Activated T-helper 9 cell treated with anti-CD3 and anti-CD28 coated beads, Interleukin-2, amount 50 U/mL, for 16 hours (primary cell): ENCODE measurements around the gene C5orf52.
"Not testable (repeated sequence)": the region's sequence is repeated elsewhere in the genome, so short reads cannot be mapped to it uniquely, and the experiment has no call there.

ENCODE experiments used
- DNase-seq: peaks from one replicate; pipeline ENCODE4 v3.0.0-alpha.2; 2020; ENCODE audit warnings: low read depth

Gene C5orf52

GRCh38 chr5:157679801-157680200 is 8.5 kb downstream of the C5orf52 start:
- no peak for DNase-seq

DNA sequence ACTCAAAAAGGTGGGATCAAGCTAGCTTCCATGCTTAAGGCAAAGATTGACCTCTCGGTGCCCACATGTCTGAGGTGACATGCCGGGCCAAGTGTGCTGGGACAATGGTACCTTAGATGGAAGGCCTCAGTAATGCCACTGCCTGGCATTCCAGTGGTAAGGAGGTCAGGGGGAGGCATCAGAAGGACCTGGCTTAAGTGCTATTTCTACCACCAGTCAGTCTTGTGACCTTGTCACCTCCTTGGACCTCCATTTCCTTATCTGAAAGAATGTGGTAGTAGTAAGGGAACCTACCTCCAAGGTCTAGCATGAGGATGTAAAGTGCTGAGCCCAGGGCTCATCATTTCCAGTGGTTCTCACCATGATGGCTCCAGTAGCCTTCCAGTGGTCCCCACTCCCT is 8.9 kb downstream of the C5orf52 start:
- no peak for DNase-seq

DNA sequence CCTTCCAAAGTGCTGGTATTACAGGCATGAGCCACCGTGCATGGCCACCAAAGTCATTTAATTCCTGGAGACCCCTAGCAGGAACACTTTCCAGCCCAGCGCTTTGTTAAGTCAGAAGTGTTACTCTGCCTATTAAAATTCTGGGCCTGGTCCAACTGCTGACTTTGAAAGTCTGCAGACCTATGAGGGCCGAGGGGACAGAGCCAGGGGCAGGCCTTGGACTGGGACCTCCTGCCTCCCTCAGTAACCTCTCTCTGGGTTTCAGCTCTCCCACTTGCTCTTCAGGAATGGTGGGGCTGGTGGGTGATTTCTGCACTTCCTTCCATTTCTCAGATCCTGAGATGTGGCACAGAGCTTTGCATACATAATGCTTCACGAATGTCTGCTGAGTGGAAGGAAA is 9.7 kb downstream of the C5orf52 start:
- DNase-seq, result no peak

DNA sequence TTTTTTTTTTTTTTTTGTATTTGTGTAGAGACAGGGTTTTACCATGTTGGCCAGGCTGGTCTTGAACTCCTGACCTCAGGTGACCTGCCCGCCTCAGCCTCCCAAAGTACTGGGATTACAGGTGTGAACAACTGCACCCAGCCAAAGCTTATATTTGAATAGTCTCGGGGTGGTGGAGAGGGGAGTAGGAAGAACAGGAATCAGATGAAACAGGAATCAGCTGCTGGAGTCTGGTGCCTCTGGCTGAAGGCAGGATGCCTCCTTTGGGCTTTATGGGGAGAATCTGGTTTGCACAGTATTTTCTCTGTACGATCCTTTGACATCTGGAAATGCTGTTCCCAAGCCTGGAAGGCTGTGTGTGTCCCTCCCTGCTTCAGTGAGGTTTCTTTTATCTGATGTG is 10.9 kb downstream of the C5orf52 start:
- DNase-seq, result no peak

DNA sequence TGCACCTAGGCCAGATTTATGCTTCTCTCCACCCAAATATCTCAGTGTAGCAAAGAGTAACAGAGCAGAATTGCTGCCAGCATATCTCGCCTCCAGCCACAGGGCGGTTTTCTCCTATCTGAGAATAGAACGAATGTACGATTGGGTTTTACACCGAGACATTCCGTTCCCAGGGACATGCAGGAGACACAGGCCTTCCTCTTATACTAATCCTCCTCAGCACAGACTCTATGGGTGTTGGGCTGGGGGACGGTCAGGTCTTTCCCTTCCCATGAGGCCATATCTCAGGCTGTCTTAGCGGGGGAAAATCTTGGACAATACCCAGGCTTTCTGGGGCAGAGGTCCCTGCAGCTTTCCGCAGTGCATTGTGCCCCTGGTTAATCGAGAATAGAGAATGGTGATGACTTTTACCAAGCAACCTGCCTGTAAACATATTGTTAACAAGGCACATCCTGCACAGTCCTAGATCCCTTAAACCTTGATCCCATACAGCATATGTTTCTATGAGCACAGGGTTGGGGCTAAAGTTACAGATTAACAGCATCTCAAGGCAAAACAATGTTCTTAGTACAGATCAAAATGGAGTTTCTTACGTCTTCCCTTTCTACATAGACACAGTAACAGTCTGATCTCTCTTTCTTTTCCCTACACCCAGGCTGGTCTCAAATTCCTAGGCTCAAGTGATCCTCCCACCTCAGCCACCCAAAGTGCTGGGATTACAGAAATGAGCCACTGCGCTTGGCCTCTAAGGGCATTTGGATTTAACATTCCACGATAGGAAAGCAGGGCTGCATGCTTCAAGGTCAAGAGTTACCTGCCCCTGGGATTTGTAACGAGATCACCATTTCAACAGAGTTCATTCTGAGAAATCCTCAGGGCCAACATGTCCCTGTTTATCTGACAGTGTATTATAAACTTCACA is 15.2 kb downstream of the C5orf52 start:
- not testable (repeated sequence) for DNase-seq

DNA sequence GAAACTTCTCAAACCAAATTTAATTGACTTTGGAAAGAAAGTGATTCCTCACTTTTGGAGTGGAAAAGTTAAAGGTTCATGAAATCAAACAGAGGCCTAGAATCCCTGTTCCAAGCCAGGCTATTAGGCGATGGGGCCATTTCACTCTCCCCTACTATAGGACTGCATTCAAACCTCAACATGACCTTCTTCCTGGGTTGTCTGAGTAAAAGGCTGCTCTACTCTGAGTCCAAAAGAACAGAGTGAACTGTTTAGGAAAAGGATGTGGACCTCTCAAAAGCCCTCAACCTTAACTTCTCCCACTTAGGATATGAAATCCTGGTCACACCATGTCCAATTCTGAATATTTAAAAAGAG is 15.8 kb downstream of the C5orf52 start:
- no peak for DNase-seq

GRCh38 chr5:157689942-157690689 is 18.8 kb downstream of the C5orf52 start:
- peak; percentile 27 for DNase-seq

DNA sequence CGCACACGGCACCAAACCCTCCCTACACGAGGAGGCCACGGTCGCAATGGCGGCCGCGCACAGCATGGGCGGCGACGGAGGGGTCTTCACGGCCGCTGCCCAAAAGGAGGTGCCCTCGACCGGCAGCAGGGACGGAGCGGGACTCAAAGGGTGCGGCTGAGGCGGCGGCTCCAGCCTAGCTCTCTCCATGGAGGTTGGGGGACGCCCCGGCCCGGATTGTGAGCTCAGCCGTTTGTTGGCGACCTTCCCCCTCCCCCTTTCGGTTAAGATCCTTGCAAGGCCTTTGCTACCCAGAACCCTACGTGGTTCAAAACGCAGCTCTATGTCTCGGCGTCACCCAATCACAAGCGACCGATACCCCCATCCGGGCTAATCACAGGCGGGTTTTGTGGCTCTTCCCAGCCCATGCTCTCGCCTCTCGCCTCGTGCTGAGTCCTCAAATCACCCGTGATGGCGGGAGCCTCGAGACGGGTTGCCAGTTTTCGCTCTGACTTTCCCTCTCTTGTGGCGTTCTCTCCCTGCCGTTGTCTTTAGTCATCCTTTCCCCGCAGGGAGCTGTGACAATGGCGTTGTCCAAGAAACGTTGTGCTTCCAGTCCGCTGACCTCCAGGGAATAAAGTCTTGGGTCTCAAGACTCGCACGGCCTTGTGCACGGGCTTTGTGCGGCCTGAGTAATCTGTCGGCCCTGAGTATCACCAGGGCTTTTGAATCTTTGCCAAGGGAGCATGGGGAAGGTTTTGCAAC is 19.5 kb downstream of the C5orf52 start:
- no peak for DNase-seq

DNA sequence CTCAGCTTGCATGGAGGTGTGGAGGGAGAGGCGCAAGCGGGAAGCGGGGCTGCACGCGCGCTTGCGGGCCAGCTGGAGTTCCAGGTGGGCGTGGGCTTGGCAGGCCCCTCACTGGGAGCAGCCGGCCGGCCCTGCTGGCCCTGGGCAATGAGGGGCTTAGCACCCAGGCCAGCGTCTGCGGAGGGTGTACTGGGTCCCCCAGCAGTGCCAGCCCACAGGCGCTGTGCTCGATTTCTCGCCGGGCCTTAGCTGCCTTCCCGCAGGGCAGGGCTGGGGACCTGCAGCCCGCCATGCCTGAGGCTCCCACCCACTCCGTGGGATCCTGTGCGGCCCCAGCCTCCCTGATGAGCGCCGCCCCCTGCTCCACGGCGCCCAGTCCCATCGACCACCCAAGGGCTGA is 22.5 kb downstream of the C5orf52 start:
- DNase-seq, result not testable (repeated sequence)

GRCh38 chr5:157696154-157696553 is 24.8 kb downstream of the C5orf52 start:
- DNase-seq, result not testable (repeated sequence)

DNA sequence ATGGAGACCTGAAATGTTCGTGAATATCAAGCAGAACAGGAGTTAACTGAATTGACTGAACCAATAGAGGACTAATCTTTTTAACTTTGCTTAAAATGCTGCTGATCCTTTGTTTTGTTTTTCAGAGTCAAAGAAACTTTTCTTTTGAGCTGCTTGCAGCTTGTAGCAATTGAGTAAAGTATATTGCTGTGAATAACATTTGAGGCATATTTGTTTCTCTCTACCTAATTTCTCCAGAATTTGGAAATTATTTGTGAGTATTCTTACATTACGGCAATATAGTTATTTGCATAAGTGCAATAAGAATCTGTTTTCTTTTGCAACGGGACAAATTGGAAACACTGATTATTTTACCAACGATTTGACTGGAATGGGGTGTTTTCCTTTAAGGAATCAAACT is 27.3 kb downstream of the C5orf52 start:
- not testable (repeated sequence) for DNase-seq

- no peak for DNase-seq
Observed at GRCh38 chr5:157703736-157704135, 32.4 kb downstream of the C5orf52 start.

- no peak for DNase-seq
Observed at GRCh38 chr5:157708866-157709265, 37.5 kb downstream of the C5orf52 start.

DNA sequence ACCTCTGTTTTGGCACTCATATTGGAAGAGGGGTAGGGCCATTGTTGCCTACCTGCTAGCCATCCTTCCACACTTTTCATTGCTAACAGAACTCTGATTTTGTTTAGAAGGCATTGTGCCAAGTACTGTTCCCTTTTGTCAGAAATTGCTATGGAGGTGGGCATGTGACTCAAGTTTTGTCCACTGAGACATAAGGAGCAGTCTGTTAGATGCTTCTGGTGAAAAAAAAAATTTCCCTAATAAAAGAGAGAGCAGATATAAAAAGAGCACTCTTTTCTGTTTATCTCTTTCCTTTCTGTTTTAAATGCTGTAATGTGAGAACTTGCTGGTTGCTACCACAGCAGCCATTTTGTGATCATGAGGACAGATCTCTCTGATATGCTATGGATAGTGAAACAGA is 38.0 kb downstream of the C5orf52 start:
- no peak for DNase-seq

GRCh38 chr5:157710431-157710830 is 39.1 kb downstream of the C5orf52 start:
- no peak for DNase-seq

DNA sequence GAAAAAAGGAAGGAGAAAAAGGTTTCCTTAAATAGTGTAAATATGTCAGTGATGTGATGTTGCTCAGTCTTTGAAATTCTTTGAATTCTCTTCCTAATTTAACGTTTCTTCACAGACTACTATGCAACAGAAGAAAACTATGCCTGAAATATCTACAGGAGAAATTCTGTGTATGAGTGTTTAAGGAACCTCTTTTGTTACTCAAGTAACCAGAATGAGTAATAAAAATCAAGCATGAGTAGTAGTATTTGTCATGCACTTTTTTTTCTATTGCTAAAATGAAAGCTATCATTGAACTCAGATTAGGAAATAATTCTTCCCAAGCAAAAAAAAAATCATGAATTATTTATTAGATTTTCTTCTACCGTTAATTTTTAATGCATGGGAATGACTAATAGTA is 39.5 kb downstream of the C5orf52 start:
- no peak for DNase-seq

DNA sequence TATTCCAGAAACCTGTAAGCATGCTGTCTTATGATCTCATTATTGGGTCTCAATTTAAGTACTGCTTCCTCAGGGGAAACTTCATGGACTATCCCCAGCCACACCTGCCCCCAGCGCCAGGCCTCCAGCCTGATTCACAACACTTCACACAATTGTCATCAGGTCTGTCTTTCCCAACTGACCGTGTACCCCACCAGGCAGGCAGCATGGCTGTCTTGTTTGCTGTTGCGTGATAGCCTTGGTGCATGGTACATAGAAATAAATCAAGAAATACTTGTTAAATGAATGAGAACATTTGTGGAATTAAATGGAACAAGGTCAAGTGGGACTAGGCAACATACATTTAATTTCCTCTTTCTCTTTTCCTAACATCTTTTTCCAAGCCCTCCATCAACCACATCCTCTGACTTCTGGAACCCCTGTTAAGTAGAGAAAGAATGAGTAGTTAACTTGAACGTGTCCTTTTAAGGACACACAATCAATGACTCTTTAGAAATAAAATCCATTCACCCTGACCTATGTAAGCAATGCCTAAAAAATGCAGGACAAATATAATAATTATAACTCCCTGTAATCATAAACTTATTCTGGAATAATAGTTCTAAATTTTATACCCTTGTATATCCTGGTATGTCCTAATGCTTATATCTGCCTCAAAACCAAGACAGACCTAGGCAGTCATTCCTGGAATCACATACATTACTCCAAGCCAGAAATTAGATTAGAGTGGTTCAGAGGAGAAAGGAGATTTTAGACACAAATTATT is 42.7 kb downstream of the C5orf52 start:
- no peak for DNase-seq

DNA sequence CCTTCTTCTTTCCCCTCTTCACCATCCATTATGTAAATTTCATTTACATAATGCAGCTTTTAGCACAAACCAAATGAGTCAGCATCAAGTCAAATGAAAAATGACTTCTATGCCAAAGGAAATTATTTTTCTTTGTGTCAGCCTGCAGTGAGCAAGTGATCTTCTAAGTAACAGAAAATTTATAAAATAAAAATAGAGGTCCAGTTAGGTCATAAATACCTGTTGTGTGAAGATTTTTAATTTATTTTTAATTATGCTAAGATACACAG is 43.2 kb downstream of the C5orf52 start:
- DNase-seq, result no peak

DNA sequence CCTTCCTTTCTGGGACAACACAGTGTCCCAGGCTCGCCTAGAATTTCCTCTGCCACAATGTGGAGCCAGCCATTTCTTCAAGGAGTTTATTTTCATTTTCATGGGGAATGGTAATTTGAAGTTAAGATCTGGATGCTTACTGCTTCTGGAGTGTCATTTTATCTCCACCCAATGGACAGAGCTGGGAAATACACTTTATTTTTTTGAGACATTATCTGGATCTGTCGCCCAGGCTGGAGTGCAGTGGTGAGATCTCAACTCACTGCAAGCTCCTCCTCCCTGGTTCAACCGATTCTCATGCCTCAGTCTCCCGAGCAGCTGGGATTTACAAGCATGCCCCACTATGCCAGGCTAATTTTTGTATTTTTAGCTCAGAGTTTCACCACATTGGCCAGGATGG is 47.2 kb downstream of the C5orf52 start:
- no peak for DNase-seq

DNA sequence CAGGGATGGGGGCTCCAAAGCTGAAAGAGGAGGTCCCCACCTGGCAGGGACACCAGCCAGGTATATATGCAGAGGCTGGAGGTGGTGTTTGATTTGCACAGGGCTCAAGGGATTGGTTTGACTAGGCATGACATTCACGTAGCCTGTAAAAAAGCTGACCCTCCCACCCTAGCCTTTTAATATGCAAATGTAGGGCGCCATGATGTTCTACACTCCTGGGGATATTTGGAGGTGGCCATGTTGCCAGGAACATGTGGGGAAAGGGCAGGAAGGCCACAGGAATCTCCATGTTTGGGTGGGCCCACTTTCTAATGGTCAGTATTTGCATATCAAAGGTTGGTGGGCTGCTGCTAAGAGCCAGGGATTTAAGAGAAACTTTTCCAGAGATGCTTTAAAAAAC is 47.9 kb downstream of the C5orf52 start:
- no peak for DNase-seq

GRCh38 chr5:157721159-157721558 is 49.8 kb downstream of the C5orf52 start:
- no peak for DNase-seq

DNA sequence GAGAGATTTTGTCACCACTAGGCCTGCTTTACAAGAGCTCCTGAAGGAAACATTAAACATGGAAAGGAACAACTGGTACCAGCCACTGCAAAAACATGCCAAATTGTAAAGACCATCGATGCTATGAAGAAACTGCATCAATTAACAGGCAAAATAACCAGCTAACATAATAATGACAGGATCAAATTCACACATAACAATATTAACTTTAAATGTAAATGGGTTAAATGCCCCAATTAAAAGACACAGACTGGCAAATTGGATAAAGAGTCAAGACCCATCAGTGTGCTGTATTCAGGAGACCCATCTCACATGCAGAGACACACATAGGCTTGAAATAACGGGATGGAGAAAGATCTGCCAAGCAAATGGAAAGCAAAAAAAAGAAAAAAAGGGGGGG is 51.6 kb downstream of the C5orf52 start:
- DNase-seq, result not testable (repeated sequence)
